T1000 (cell line): Measurements from ENCODE around the gene RNF19B.

ENCODE experiments used
- DNase-seq: peaks from one replicate; lab custom pipeline; 2025; ENCODE audit warnings: mixed read lengths; lab: John Stamatoyannopoulos, UW

RNF19B gene

GRCh38 chr1:32900371-32900955 is 64.1 kb downstream of the RNF19B start:
- DNase-seq: no peak

- DNase-seq: no peak
These were observed 64.9 kb downstream of the RNF19B start for GRCh38 chr1:32899586-32900296.

- no peak for DNase-seq
These were observed 65.7 kb downstream of the RNF19B start for GRCh38 chr1:32898958-32899357.

GRCh38 chr1:32898056-32898455 is 66.6 kb downstream of the RNF19B start:
- DNase-seq: no peak

- no peak for DNase-seq
These were observed 67.2 kb downstream of the RNF19B start for GRCh38 chr1:32897082-32898049.

GRCh38 chr1:32896451-32896850 is 68.2 kb downstream of the RNF19B start:
- DNase-seq: no peak

GRCh38 chr1:32895325-32896215 is 69.0 kb downstream of the RNF19B start:
- no peak for DNase-seq

GRCh38 chr1:32894681-32895080 is 69.9 kb downstream of the RNF19B start:
- DNase-seq: no peak

- no peak for DNase-seq
These were observed 70.5 kb downstream of the RNF19B start for GRCh38 chr1:32894019-32894600.

- no peak for DNase-seq
These were observed 71.2 kb downstream of the RNF19B start for GRCh38 chr1:32893198-32894018.

- DNase-seq: no peak
These were observed 72.0 kb downstream of the RNF19B start for GRCh38 chr1:32892368-32893197.

- no peak for DNase-seq
These were observed 73.0 kb downstream of the RNF19B start for GRCh38 chr1:32891630-32892029.

GRCh38 chr1:32891241-32891570 is 73.4 kb downstream of the RNF19B start:
- DNase-seq: no peak

- no peak for DNase-seq
These were observed 73.9 kb downstream of the RNF19B start for GRCh38 chr1:32890516-32891240.

GRCh38 chr1:32889731-32890278 is 74.8 kb downstream of the RNF19B start:
- no peak for DNase-seq

GRCh38 chr1:32888677-32889420 is 75.8 kb downstream of the RNF19B start:
- no peak for DNase-seq

GRCh38 chr1:32888134-32888533 is 76.5 kb downstream of the RNF19B start:
- DNase-seq: no peak

- no peak for DNase-seq
These were observed 77.0 kb downstream of the RNF19B start for GRCh38 chr1:32887623-32888022.
